ENCODE data around the gene TXNL4A. TPM values are rescaled to one million over a fixed set of nuclear protein-coding genes. Genes with fewer than 3 reads are reported as not detected.

The TXNL4A gene
- total and polyA plus RNA-seq, 2 donors (not counting 1 experiment from before 2014, with no cell fraction given), result 39.5 to 101 TPM

DNA sequence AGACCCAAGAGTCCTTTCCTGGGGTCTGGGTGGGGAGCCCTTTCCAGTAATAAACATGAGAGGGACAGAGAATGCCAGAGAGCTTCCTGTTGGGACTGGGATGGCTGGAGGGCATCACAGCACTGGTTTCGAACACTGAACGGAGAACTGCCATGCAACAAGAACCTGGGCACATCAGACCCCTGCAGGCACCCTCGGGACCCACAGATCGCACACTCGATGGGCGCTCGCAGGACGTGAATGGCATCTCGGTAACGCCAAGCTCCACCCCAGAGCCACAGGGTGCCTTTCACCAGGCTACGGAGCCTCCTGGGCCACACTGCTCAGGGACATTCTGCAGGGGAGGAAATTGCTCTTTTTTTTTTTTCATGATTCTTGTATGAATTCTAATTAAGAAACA, 62.1 kb downstream of the TXNL4A start:
- H3K4me1 ChIP-seq (ENCODE audit: control insufficient read depth, extremely low read depth, insufficient read depth, low read length), result no peaks in the 10 kb centered on the region
- no peak for DNase-seq (ENCODE audit: low read depth in 2 of 2)
- H4K20me1 ChIP-seq (ENCODE audit: control insufficient read depth, extremely low read depth, insufficient read depth, low read length), result no peaks in the 10 kb centered on the region
- no peak overlapping the region for H3K4me2 ChIP-seq (ENCODE audit: extremely low read depth, insufficient read depth, low read length)
- H3K36me3 ChIP-seq (ENCODE audit: control insufficient read depth, insufficient read depth, low read length), result peaks cover 2% of the 10 kb centered on the region
- TF ChIP-seq, protein P1, sequence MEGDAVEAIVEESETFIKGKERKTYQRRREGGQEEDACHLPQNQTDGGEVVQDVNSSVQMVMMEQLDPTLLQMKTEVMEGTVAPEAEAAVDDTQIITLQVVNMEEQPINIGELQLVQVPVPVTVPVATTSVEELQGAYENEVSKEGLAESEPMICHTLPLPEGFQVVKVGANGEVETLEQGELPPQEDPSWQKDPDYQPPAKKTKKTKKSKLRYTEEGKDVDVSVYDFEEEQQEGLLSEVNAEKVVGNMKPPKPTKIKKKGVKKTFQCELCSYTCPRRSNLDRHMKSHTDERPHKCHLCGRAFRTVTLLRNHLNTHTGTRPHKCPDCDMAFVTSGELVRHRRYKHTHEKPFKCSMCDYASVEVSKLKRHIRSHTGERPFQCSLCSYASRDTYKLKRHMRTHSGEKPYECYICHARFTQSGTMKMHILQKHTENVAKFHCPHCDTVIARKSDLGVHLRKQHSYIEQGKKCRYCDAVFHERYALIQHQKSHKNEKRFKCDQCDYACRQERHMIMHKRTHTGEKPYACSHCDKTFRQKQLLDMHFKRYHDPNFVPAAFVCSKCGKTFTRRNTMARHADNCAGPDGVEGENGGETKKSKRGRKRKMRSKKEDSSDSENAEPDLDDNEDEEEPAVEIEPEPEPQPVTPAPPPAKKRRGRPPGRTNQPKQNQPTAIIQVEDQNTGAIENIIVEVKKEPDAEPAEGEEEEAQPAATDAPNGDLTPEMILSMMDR (conservative IDR thresholded peaks at IDR 0.05 in 1 of 2, IDR thresholded peaks at IDR 0.05 in 1 of 2; ENCODE audit: low read depth in 1 of 2, low read length in 2 of 2), result no peak
- TF ChIP-seq EZH2 (IDR thresholded peaks at IDR 0.05; ENCODE audit: low read length, missing control alignments), result no peak
- no peak overlapping the region for H3K27ac ChIP-seq (ENCODE audit: insufficient read depth, low read length)
- no peak overlapping the region for H3K4me3 ChIP-seq (replicated peaks in 1 of 4; ENCODE audit: control extremely low read depth in 1 of 4, insufficient read depth in 1 of 4, low read depth in 3 of 4, low read length in 4 of 4)
- no peak overlapping the region for H3K9ac ChIP-seq (ENCODE audit: insufficient read depth, low read length)
- peaks cover 4% of the 10 kb centered on the region for H3K79me2 ChIP-seq (ENCODE audit: control insufficient read depth, insufficient read depth, low read length)
- H3K27me3 ChIP-seq (ENCODE audit: control insufficient read depth, insufficient read depth, low read length), result no peaks in the 10 kb centered on the region
- H3K9me3 ChIP-seq (ENCODE audit: control insufficient read depth, insufficient read depth, low read depth, low read length), result no peaks in the 10 kb centered on the region
- H2AFZ ChIP-seq (ENCODE audit: low read length), result no peak overlapping the region

DNA sequence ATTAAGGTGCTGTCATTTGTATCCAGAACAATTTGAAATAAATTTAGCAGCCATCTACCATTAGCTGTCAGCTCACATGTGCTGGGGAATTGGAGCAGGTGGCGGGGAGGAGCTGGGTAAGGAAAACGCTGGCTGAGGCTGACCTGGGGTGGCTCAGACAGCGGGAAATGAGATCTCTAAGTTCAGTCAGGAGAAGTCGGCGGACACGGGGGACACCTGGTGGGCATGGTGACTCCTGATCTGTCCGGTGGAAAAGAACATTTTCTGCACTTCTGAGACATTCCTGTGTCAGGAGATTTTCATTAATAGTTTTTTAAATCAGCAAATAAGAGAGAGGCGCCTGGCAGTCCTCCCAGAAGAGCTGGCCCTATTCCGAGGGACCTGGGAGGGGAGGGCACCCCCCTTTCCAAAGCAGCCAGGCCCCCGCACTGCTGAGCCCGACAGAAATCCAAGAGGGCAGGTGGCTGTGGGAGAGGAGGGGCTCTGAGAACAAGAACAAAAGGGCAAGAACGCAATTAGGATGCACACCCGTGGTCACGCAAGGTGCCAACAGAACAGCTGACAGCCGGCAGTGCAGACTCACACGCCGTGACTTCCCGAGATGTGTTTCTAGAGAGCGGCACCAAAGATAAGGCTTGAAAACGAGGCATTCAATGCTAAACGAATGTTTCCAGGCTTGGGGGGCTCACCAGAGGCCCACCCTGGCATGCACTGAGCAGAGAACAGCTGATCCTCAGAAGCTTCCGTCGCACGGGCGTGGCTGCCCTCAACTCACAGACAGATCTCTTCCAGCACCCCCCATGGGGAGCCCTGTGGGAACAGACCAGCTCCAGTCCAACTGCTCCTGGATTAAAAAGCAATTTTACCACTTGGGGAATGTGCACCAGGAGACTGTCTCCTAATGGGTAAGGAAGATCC, 63.3 kb downstream of the TXNL4A start:
- H3K4me3 ChIP-seq (replicated peaks in 1 of 4; ENCODE audit: control extremely low read depth in 1 of 4, insufficient read depth in 1 of 4, low read depth in 3 of 4, low read length in 4 of 4), result no peak overlapping the region
- H3K9me3 ChIP-seq (ENCODE audit: control insufficient read depth, insufficient read depth, low read depth, low read length), result no peaks in the 10 kb centered on the region
- DNase-seq (ENCODE audit: low read depth in 2 of 2), result no peak
- no peak overlapping the region for H2AFZ ChIP-seq (ENCODE audit: low read length)
- TF ChIP-seq, protein P1 (conservative IDR thresholded peaks at IDR 0.05 in 1 of 2, IDR thresholded peaks at IDR 0.05 in 1 of 2; ENCODE audit: low read depth in 1 of 2, low read length in 2 of 2), result no peak
- no peak overlapping the region for H3K9ac ChIP-seq (ENCODE audit: insufficient read depth, low read length)
- H3K36me3 ChIP-seq (ENCODE audit: control insufficient read depth, insufficient read depth, low read length), result peaks cover 2% of the 10 kb centered on the region
- no peak overlapping the region for H3K27ac ChIP-seq (ENCODE audit: insufficient read depth, low read length)
- H3K4me2 ChIP-seq (ENCODE audit: extremely low read depth, insufficient read depth, low read length), result no peak overlapping the region
- peaks cover 4% of the 10 kb centered on the region for H3K79me2 ChIP-seq (ENCODE audit: control insufficient read depth, insufficient read depth, low read length)
- H3K4me1 ChIP-seq (ENCODE audit: control insufficient read depth, extremely low read depth, insufficient read depth, low read length), result no peaks in the 10 kb centered on the region
- H4K20me1 ChIP-seq (ENCODE audit: control insufficient read depth, extremely low read depth, insufficient read depth, low read length), result no peaks in the 10 kb centered on the region
- no peaks in the 10 kb centered on the region for H3K27me3 ChIP-seq (ENCODE audit: control insufficient read depth, insufficient read depth, low read length)

DNA sequence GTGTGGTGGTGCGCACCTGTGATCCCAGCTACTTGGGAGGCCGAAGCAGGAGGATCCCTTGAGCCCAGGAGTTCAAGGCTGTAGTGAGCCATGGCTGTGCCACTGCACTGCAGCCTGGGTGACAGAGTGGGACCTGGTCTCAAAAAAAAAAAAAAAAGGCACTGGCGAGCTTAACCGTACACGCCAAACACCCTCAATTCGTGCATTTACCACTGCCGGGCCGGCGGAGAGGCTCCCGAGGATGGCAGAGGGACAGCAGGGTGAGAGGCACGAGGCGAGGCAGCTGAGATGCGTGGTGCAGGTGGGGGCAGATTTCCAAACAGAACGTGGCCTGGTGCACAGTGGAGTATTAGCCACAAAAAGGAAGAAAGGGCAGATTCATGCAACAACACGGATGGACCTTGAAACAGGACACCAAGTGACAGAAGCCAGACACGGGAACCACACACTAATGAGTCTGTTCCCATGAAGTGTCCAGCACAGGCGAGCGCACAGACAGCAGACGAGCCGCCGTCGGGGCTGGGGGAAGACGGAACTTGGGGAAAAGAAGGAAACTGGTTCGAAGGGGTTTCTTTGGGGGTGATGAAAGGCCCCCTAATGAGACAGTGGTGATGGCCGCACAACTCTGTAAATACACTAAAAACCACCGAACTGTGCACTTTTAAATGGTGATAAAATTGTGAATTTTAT, 64.3 kb downstream of the TXNL4A start:
- no peak overlapping the region for H3K4me3 ChIP-seq (replicated peaks in 1 of 4; ENCODE audit: control extremely low read depth in 1 of 4, insufficient read depth in 1 of 4, low read depth in 3 of 4, low read length in 4 of 4)
- no peak for TF ChIP-seq EZH2 (IDR thresholded peaks at IDR 0.05; ENCODE audit: low read length, missing control alignments)
- TF ChIP-seq, protein P1 (conservative IDR thresholded peaks at IDR 0.05 in 1 of 2, IDR thresholded peaks at IDR 0.05 in 1 of 2; ENCODE audit: low read depth in 1 of 2, low read length in 2 of 2), result no peak

More for the DNA sequence above, 64.3 kb downstream of the TXNL4A start:
- no peaks in the 10 kb centered on the region for H3K4me1 ChIP-seq (ENCODE audit: control insufficient read depth, extremely low read depth, insufficient read depth, low read length)
- H3K9ac ChIP-seq (ENCODE audit: insufficient read depth, low read length), result no peak overlapping the region
- peaks cover 4% of the 10 kb centered on the region for H3K79me2 ChIP-seq (ENCODE audit: control insufficient read depth, insufficient read depth, low read length)
- peaks cover 3% of the 10 kb centered on the region for H3K36me3 ChIP-seq (ENCODE audit: control insufficient read depth, insufficient read depth, low read length)
- H3K27me3 ChIP-seq (ENCODE audit: control insufficient read depth, insufficient read depth, low read length), result no peaks in the 10 kb centered on the region
- H3K27ac ChIP-seq (ENCODE audit: insufficient read depth, low read length), result no peak overlapping the region
- no peaks in the 10 kb centered on the region for H3K9me3 ChIP-seq (ENCODE audit: control insufficient read depth, insufficient read depth, low read depth, low read length)
- DNase-seq (ENCODE audit: low read depth in 2 of 2), result no peak
- no peak overlapping the region for H2AFZ ChIP-seq (ENCODE audit: low read length)
- H3K4me2 ChIP-seq (ENCODE audit: extremely low read depth, insufficient read depth, low read length), result no peak overlapping the region
- no peaks in the 10 kb centered on the region for H4K20me1 ChIP-seq (ENCODE audit: control insufficient read depth, extremely low read depth, insufficient read depth, low read length)

All from fibroblast of lung (primary cell).